ENCODE results near the gene CTLA4. TPM values are rescaled to one million over a fixed set of nuclear protein-coding genes. Genes with fewer than 3 reads are reported as not detected.

CTLA4 gene
- 1 to 10 TPM in 1 of 4 donors, not detected in 3; 2.5 TPM for total RNA-seq

GRCh38 chr2:203867561-203868200 is at the start of gene CTLA4:
TSS of gene CTLA4 (plus strand) at chr2:203867771. CDS start at chr2:203867943, 172 bp downstream.
- Histone ChIP-seq H3K36me3 (no peaks in the 10 kb centered on the region), H3K4me3 (no peak within 1 kb of the TSS), H3K27me3 (no peaks in the 10 kb centered on the region), H3K9me3 (no peaks in the 10 kb centered on the region), H3K27ac (peak within 1 kb of the TSS in 1 of 4 donors; percentile 5), H3K4me1 (no peaks in the 10 kb centered on the region)
- in situ Hi-C loops (cut with MboI; ENCODE audit: low pct_ligation_motif_present in 1 of 4, low pct_unique_long_range_greater_than_20kb in 1 of 4, low sequenced_read_pairs in 3 of 4) (no loop called here), intact Hi-C loops (cut with DNase I; ENCODE audit: low total_unique reads) (no loop called here)
- no peak for DNase-seq
- no peak for TF ChIP-seq CTCF (IDR thresholded peaks at IDR 0.05)
- peak in 1 of 3 donors; percentile 23 for TF ChIP-seq POLR2AphosphoS5 (IDR thresholded peaks at IDR 0.05)
- WGBS, 2 donors (ENCODE audit: low coverage in 1 of 2): 60 to 69% methylated on average over 6 of the region's 6 CpGs

- DNase-seq: no peak
- in situ Hi-C loops (cut with MboI; ENCODE audit: low pct_ligation_motif_present in 1 of 4, low pct_unique_long_range_greater_than_20kb in 1 of 4, low sequenced_read_pairs in 3 of 4) (loop anchor here (10.0 to 25.0 kb wide), 5 partner anchors 156 to 581 kb away; partner anchors contain the start of gene CYP20A1 (in 2 of the 4)), intact Hi-C loops (cut with DNase I; ENCODE audit: low total_unique reads) (loop anchor here (10.0 kb wide), 1 partner anchor 86 kb away; no protein-coding TSS in a partner anchor)
- H3K27me3 ChIP-seq: no peaks in the 10 kb centered on the region
- no peak overlapping the region for H3K4me3 ChIP-seq
- no peaks in the 10 kb centered on the region for H3K9me3 ChIP-seq
- H3K4me1 ChIP-seq: peaks cover 5 to 25% (median 15%) of the 10 kb centered on the region in 4 donors
- no peak overlapping the region for H3K27ac ChIP-seq
- 100% methylated on average over 1 to 2 of the region's 2 CpGs for WGBS, 2 donors (ENCODE audit: low coverage in 1 of 2)
- no peaks in the 10 kb centered on the region for H3K36me3 ChIP-seq
- TF ChIP-seq CTCF (IDR thresholded peaks at IDR 0.05): no peak
- no peak for TF ChIP-seq EP300 (IDR thresholded peaks at IDR 0.05; ENCODE audit: low read depth)
These were observed 48.9 kb upstream of the CTLA4 start for GRCh38 chr2:203818656-203819055.

- no peak overlapping the region for H3K27ac ChIP-seq
- no peak overlapping the region for H3K4me3 ChIP-seq
- no peaks in the 10 kb centered on the region for H3K36me3 ChIP-seq
- TF ChIP-seq CTCF (IDR thresholded peaks at IDR 0.05): no peak
- TF ChIP-seq POLR2AphosphoS5 (IDR thresholded peaks at IDR 0.05): no peak
- TF ChIP-seq POLR2A (IDR thresholded peaks at IDR 0.05): no peak
- TF ChIP-seq EP300 (IDR thresholded peaks at IDR 0.05; ENCODE audit: low read depth): no peak
- in situ Hi-C loops (cut with MboI; ENCODE audit: low pct_ligation_motif_present in 1 of 4, low pct_unique_long_range_greater_than_20kb in 1 of 4, low sequenced_read_pairs in 3 of 4): loop anchor here (10.0 to 25.0 kb wide), 5 partner anchors 157 to 582 kb away; partner anchors contain the start of gene CYP20A1 (in 2 of the 4)
- peaks cover 5 to 16% (median 6%) of the 10 kb centered on the region in 4 donors for H3K4me1 ChIP-seq
- WGBS, 2 donors (ENCODE audit: low coverage in 1 of 2): 77 to 81% methylated on average over 6 to 14 of the region's 14 CpGs
- no peak for DNase-seq
- no peaks in the 10 kb centered on the region for H3K27me3 ChIP-seq
- no peaks in the 10 kb centered on the region for H3K9me3 ChIP-seq
- intact Hi-C loops (cut with DNase I; ENCODE audit: low total_unique reads): loop anchor here (10.0 kb wide), 1 partner anchor 85 kb away; no protein-coding TSS in a partner anchor
These were observed 48.0 kb upstream of the CTLA4 start for GRCh38 chr2:203819434-203820133.

GRCh38 chr2:203820969-203821368 is 46.6 kb upstream of the CTLA4 start:
- no peaks in the 10 kb centered on the region for H3K36me3 ChIP-seq
- no peak overlapping the region for H3K27ac ChIP-seq
- no peaks in the 10 kb centered on the region for H3K9me3 ChIP-seq
- no peak overlapping the region for H3K4me3 ChIP-seq
- H3K27me3 ChIP-seq: no peaks in the 10 kb centered on the region
- TF ChIP-seq POLR2AphosphoS5 (IDR thresholded peaks at IDR 0.05) (no peak), POLR2A (IDR thresholded peaks at IDR 0.05) (no peak), EP300 (IDR thresholded peaks at IDR 0.05; ENCODE audit: low read depth) (no peak), CTCF (IDR thresholded peaks at IDR 0.05) (no peak)
- intact Hi-C loops (cut with DNase I; ENCODE audit: low total_unique reads): no loop called here
- DNase-seq: no peak
- 82 to 90% methylated on average over 2 of the region's 2 CpGs for WGBS, 2 donors (ENCODE audit: low coverage in 1 of 2)
- in situ Hi-C loops (cut with MboI; ENCODE audit: low pct_ligation_motif_present in 1 of 4, low pct_unique_long_range_greater_than_20kb in 1 of 4, low sequenced_read_pairs in 3 of 4): loop anchor here in 3 of 4 donors (25.0 kb wide), 3 partner anchors 159 to 584 kb away; partner anchors contain the start of gene CYP20A1 (in 2 of the 3)
- peaks cover 0 to 2% (median 0%) of the 10 kb centered on the region in 4 donors for H3K4me1 ChIP-seq
